GM18909 (cell line): ENCODE results near the gene TCERG1L.
"Not testable (repeated sequence)": the region's sequence is repeated elsewhere in the genome, so short reads cannot be mapped to it uniquely, and the experiment has no call there.

Experiments used
- ATAC-seq: cut with Tn5 transposase; IDR thresholded peaks from one replicate; pipeline ENCODE4 v1.9.1; 2021; ENCODE audit warnings: mild to moderate bottlenecking; ENCODE audit not compliant: unreplicated experiment, poor library complexity

The TCERG1L gene

DNA sequence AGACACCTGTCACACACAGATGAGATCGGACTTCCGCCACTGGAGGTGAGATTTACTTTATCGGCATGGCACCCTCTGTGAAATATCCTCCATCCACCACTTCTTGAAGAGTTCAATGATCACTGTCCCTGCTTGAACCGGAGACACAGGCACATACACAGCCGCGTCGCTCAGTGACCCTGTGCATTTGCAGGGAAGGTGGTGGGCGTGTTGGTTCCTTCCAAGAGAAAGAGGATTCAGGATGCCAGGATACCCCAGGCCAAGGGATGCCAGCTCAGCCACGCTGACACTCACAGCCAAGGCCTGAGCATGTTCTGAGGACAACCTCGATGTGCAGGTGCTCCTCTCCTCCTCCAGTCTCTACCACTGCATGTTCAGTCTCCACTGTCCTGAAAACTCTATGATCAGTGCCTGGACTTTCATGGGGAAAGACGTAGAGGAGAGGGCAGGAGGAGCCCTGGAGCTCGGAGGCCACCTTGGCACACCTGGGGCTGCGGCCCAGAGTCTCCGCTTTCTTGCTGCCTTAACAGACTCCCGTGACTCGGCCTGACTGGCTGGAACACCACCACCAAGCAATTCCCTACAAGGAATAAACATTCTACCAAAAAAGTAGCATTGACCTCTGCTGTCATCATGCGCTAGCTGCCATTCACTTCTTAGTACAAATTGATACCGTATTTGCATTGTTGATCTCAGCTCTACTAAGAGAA is 115.2 kb downstream of the TCERG1L start:
- ATAC-seq, result no peak

- no peak for ATAC-seq
These were observed 115.9 kb downstream of the TCERG1L start for GRCh38 chr10:131195558-131196159.

GRCh38 chr10:131195116-131195515 is 116.4 kb downstream of the TCERG1L start:
- no peak for ATAC-seq

- no peak for ATAC-seq
These were observed 117.6 kb downstream of the TCERG1L start for GRCh38 chr10:131193923-131194322.

- ATAC-seq, result no peak
These were observed 123.0 kb downstream of the TCERG1L start for GRCh38 chr10:131188494-131188893.

GRCh38 chr10:131187926-131188325 is 123.6 kb downstream of the TCERG1L start:
- ATAC-seq, result no peak

- ATAC-seq, result no peak
These were observed 124.2 kb downstream of the TCERG1L start for GRCh38 chr10:131187274-131187673.

DNA sequence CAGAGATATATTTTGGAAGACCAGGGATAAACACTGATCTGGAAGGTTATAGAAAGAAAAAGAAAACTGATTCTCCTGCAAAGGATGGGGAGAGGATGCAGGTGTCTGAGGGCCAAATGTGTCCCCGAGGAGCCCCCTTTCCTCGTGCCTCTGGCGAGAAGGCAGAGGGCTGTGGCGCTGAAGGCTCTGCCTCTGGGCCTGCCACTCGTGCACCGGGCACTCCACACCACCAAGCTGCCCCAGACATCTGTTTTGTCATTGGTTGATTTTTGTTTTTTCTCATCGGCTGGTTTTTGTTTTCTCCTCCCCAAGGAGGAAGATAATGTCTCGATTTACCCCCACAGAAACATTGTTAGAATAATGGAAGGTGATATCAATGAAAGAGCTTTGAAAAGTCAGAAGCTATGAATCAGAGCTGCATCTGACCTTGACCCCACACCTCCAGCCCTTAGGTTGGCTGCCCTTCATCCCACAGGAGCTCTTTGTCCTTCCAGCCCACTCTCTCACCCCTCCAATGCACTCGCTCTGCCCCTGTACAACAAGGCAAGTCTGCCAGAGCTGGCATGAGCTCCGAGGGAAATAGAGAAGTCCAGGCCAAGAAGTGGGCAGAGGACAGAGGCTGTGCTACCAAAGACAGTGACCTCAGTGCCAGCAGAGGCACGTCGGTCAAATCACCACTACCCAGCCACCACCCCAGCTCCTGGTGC is 124.8 kb downstream of the TCERG1L start:
- no peak for ATAC-seq

DNA sequence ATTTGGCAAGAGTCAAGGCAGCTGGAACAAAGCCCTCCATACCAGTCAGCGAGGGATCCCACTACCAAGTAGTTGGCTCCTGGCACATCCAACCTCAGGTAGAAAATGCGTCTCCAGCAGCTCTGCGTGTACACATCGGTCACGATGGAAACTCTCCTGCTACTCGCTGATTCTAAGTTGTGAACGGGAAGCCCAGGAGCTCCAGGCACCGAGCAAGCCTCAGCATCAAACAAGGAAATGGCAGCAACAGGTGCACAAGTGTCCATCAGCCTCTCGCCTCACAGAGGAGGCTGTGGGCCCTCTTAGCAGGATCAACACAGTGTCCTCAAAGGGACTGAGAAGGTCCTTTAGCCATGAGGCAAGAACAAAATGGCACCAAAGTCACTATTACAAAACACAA is 127.0 kb downstream of the TCERG1L start:
- no peak for ATAC-seq

DNA sequence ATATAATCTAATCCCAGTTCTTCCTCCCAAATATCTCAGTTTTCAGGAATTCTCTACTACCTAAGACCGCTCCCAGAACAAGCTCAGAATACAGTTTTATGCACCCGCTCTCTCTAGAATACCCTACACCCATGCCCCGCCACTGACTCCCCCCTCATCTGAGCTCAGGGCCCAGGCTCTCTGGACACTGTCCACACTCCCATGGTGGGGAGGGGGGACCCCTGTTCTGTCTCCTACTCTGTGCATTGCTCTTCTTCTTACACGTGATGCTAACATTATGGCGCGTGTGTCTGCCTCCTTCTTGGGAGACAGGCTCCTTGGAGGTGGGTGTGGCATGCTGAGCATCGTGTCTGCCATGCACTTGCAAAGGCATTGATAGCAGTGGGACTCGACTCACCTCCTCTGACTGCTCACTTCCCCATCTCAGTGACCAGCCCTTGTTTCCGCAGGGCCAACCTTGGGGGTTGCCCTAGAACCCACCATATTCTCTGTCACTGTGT is 127.9 kb downstream of the TCERG1L start:
- no peak for ATAC-seq

DNA sequence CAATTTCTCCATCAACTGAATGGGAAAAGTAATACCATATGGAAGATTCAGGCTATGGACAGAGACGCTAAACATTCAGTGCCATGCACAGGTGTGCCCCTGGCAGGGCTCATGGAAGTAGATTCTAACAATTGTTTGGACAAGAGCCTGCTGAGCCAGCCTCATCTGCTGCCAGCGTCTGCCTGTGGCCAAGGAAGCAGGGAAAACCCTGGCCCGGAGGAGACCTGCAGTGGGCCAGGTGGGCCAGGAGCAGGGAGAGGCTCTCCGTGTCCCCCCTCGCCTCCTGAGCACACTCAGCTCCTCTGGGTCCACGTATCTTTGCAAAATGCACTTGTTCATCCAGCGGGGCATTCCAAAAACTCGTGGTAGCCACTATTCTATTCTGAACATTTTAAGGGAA is 130.1 kb downstream of the TCERG1L start:
- ATAC-seq, result no peak

DNA sequence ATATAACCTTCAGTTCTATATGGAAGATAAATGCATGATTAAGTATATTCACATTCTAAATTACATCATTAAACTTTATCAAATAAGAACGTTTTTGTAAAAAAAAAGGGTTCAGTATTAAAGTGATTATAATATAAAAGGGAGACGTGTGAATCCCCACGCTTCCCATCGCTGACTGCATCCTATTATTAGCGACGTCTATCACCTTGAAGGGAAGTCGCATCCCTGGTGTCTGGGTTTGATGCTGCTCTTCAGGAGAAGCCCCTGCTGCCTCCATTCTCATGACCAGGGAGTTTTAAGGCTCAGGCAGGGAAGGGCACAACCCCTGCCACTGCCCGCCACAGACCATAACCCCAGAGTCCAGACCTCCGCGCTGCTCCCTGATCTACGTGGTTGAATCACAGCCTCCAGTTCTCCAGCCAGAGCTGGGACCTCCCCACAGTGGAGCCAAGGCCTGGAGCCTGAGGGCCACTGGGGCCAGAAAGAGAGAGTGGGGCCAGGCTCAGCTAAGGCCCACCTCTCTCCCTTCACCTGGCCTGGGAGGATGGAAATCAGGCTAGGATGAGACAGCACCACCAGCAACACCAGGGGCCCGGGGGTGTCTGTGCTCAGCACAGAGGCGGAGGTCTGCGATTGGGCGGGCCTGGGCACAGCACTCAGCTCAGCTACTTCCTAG is 130.6 kb downstream of the TCERG1L start:
- no peak for ATAC-seq

DNA sequence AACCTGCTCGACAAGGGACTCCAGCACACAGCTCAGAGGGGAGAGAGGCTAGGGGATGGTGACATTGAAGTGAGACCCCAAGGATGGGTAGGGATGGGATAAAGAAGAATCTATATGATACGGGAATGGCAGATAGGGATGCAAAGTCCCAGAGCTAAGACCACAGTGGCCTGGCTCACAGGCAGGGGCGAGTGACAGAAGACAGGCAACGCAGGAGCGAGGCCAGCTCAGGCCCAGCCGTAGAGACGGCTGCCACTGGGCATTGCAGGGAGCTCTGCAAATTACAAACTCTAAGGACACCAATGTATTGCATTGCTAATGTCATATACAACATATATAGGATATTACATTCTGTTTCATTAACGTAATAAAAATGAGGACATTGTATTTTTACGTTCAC is 131.4 kb downstream of the TCERG1L start:
- ATAC-seq, result no peak

DNA sequence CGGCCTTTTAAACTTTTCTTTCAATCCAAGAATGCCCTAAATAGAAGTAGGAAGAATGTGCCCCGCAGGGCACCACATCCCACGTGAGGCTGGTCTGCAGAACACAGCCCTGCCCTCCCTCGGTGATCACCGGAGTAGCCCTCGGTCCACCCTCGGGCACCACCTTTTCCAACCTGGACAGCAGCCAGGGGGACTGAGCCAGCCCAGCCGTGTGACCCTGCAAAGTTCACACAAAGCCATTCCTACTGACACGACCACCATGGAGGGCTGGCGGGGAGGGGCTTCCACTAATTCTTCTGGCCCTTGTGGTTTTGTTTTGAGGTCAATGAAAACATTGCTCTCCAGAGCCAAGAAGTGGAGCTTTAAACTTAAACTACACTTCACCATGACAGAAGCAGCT is 132.2 kb downstream of the TCERG1L start:
- no peak for ATAC-seq

DNA sequence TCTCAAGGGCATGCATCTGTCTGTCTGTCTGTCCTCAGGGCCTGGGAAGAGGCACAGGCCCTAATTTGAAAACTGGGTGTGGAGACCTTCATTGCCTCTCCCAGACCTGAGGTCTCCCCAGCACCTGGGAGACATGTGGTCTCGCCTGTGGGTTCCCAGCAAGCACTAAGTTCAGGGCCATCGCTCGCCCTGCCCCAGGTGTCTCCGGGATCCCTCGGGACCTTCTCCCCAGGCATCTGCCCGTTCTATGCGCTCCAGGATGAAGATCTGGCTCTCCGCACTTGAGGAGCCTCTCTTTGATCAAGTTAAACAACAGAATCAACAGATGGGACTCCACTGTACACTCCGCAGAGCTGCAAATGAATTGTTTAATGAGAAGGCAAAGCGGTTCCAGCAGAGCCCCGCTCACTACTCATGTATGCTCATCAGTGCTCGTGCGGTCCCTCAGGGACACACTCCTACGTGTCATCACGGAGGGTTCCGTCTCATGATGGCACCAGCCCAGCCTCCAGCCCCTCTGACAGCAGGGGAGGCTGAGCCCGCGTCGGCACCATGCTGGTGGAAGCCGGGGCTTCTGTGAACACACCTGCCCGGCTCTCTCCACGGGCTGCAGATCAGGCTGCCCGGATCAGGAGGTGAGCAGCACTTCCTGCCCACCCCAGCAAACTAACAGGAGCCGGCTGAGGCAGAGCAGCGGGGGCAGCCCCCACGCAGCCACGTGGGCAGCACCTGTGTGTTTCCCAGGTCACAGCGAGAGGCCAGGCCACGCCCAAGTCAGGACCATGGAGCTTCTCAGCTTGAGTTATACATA is 132.8 kb downstream of the TCERG1L start:
- ATAC-seq, result no peak

DNA sequence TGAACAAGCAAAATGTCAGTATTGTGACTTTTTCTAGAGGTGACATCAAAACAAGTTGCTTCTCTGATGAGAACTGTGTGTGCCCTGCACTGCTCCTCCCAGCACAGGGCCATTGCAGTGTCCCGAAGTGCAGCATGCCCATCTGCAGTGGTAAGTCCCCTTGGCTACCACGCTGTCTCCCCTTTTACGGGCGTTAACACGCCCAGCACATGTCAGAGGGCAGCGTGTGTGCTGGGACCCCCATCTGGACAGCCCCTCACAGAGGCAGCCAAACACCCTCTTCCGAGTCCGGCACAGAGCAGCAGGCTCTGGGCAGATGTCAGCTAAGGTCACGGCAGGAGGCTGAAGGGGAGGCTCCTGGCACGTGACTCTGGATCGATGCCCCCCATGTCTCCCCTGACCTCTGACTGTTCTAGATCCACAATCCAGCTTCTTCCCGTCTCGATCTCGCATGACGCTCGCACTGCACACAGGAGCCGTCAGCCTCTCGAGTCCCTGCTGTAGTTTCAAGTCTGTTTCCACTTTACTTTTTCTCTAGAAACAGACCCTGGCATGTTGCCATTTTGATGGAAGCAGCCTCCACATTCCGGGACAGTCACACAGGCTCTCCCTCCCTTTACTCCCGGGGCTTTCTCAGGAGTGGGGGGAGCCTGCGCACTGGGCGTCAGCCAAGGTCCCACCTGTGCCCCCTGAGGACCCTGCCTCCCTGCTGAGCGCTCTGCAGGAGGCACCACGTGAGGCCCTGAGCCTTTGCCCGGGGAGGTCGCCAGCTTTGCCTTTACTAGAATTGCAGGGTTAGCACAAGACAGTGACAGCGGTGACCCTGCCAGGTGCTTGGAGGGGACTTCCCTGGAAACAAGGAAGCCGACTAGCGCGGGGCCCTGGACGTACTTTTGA is 133.8 kb downstream of the TCERG1L start:
- ATAC-seq, result no peak

- ATAC-seq, result no peak
These were observed 134.6 kb downstream of the TCERG1L start for GRCh38 chr10:131176907-131177306.

- not testable (repeated sequence) for ATAC-seq
These were observed 135.2 kb downstream of the TCERG1L start for GRCh38 chr10:131176324-131176723.

DNA sequence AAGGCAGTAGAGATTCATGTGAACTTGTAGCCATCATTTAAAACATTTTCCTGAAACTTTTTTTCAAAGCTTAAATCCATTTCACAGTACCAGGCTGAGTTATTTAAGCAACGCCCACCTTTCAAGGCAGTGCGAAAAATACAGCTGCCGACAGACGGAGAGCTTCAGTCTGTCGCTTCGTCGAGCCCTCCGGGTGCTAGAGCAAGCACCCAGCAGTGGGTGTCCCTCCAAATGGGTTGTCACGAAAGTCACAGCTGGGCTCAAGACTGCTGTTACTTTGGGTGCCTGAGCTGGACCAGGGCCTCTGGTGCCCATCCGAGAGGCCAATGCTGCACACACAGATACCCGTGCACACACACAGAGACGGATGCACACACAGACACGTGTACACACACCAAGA is 135.6 kb downstream of the TCERG1L start:
- ATAC-seq, result no peak
